ENCODE measurements around the gene ABLIM1. TPM values are rescaled to one million over a fixed set of nuclear protein-coding genes. Genes with fewer than 3 reads are reported as not detected.

The ABLIM1 gene
- total and polyA plus RNA-seq, 2 donors (not counting 1 experiment from before 2014, with no cell fraction given) = 5.3 to 13.6 TPM

DNA sequence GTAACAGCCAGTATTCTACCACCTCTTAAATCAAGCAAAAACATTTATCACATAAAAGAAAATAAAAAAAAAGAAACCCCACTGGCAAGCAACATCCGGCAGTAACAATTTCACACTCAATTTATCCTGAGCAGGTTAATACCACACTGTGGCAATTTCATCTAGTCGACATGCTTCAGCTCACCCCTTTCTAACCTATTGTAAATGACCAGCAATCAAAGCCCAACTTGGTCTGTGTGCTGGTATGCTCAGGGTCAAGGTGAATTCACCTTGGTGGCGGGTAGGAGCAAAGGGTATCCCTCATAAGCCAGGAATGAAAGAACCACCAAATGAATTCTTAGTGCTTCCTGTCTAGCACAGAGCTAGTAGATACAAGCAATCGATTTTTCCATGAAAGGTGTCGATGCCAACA lies 144.7 kb downstream of the ABLIM1 start:
- Histone ChIP-seq H3K27ac (ENCODE audit: insufficient read depth, low read length) (no peak overlapping the region), H3K4me3 (replicated peaks in 1 of 4; ENCODE audit: control extremely low read depth in 1 of 4, insufficient read depth in 1 of 4, low read depth in 3 of 4, low read length in 4 of 4) (no peak overlapping the region), H3K9me3 (ENCODE audit: control insufficient read depth, insufficient read depth, low read depth, low read length) (no peaks in the 10 kb centered on the region), H3K79me2 (ENCODE audit: control insufficient read depth, insufficient read depth, low read length) (no peaks in the 10 kb centered on the region), H4K20me1 (ENCODE audit: control insufficient read depth, extremely low read depth, insufficient read depth, low read length) (no peaks in the 10 kb centered on the region), H2AFZ (ENCODE audit: low read length) (no peak overlapping the region), H3K4me2 (ENCODE audit: extremely low read depth, insufficient read depth, low read length) (no peak overlapping the region), H3K36me3 (ENCODE audit: control insufficient read depth, insufficient read depth, low read length) (no peaks in the 10 kb centered on the region), H3K27me3 (ENCODE audit: control insufficient read depth, insufficient read depth, low read length) (peaks cover 2% of the 10 kb centered on the region), H3K9ac (ENCODE audit: insufficient read depth, low read length) (no peak overlapping the region), H3K4me1 (ENCODE audit: control insufficient read depth, extremely low read depth, insufficient read depth, low read length) (no peaks in the 10 kb centered on the region)
- no peak for DNase-seq (ENCODE audit: low read depth in 2 of 2)
- TF ChIP-seq EZH2 (IDR thresholded peaks at IDR 0.05; ENCODE audit: low read length, missing control alignments) = no peak
- TF ChIP-seq, protein P1, sequence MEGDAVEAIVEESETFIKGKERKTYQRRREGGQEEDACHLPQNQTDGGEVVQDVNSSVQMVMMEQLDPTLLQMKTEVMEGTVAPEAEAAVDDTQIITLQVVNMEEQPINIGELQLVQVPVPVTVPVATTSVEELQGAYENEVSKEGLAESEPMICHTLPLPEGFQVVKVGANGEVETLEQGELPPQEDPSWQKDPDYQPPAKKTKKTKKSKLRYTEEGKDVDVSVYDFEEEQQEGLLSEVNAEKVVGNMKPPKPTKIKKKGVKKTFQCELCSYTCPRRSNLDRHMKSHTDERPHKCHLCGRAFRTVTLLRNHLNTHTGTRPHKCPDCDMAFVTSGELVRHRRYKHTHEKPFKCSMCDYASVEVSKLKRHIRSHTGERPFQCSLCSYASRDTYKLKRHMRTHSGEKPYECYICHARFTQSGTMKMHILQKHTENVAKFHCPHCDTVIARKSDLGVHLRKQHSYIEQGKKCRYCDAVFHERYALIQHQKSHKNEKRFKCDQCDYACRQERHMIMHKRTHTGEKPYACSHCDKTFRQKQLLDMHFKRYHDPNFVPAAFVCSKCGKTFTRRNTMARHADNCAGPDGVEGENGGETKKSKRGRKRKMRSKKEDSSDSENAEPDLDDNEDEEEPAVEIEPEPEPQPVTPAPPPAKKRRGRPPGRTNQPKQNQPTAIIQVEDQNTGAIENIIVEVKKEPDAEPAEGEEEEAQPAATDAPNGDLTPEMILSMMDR (conservative IDR thresholded peaks at IDR 0.05 in 1 of 2, IDR thresholded peaks at IDR 0.05 in 1 of 2; ENCODE audit: low read depth in 1 of 2, low read length in 2 of 2) = no peak

DNA sequence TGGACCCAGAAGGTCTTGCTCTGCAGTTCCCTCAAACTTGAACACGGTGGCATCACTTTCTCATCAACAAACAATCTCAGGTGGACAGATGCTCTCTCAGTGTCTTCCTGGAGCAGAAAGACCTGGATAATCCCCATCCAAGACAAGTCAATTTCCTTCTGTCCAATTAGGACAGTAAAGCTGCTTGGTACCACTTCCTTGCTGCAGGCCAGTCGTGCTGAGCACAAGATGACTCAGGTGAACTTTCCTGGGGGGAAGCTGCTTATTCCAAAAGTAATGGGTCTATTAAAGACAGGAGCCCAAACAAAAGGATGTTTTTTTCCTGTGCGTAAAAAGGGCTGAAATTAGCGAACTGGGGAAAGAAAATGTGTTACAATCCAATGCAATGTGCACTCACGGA lies 146.2 kb downstream of the ABLIM1 start:
- no peaks in the 10 kb centered on the region for H3K9me3 ChIP-seq (ENCODE audit: control insufficient read depth, insufficient read depth, low read depth, low read length)
- H3K79me2 ChIP-seq (ENCODE audit: control insufficient read depth, insufficient read depth, low read length) = no peaks in the 10 kb centered on the region
- H3K27ac ChIP-seq (ENCODE audit: insufficient read depth, low read length) = no peak overlapping the region
- no peak for DNase-seq (ENCODE audit: low read depth in 2 of 2)
- no peaks in the 10 kb centered on the region for H3K4me1 ChIP-seq (ENCODE audit: control insufficient read depth, extremely low read depth, insufficient read depth, low read length)
- H2AFZ ChIP-seq (ENCODE audit: low read length) = no peak overlapping the region
- no peak overlapping the region for H3K9ac ChIP-seq (ENCODE audit: insufficient read depth, low read length)
- TF ChIP-seq EZH2 (IDR thresholded peaks at IDR 0.05; ENCODE audit: low read length, missing control alignments) = no peak
- TF ChIP-seq, protein P1 (conservative IDR thresholded peaks at IDR 0.05 in 1 of 2, IDR thresholded peaks at IDR 0.05 in 1 of 2; ENCODE audit: low read depth in 1 of 2, low read length in 2 of 2) = no peak
- H3K27me3 ChIP-seq (ENCODE audit: control insufficient read depth, insufficient read depth, low read length) = peaks cover 2% of the 10 kb centered on the region
- H4K20me1 ChIP-seq (ENCODE audit: control insufficient read depth, extremely low read depth, insufficient read depth, low read length) = no peaks in the 10 kb centered on the region
- no peak overlapping the region for H3K4me2 ChIP-seq (ENCODE audit: extremely low read depth, insufficient read depth, low read length)
- no peaks in the 10 kb centered on the region for H3K36me3 ChIP-seq (ENCODE audit: control insufficient read depth, insufficient read depth, low read length)
- no peak overlapping the region for H3K4me3 ChIP-seq (replicated peaks in 1 of 4; ENCODE audit: control extremely low read depth in 1 of 4, insufficient read depth in 1 of 4, low read depth in 3 of 4, low read length in 4 of 4)

DNA sequence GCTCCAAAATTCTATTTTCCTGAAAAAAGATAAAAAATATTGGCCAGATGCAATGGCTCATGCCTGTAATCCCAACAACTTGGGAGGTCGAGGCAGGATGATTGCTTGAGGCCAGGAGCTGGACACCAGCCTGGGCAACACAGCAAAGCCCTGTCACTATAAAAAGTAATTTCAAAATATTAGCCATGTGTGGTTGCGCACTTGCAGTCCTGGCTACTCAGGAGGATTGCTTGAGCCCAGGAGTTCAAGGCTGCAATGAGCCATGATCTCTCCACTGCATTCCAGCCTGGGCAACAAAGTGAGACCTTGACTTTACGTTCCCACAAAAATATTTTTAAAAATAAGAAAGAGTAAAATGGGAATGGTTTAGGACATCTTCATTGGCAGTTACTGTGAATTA lies 149.7 kb downstream of the ABLIM1 start:
- H3K9me3 ChIP-seq (ENCODE audit: control insufficient read depth, insufficient read depth, low read depth, low read length) = no peaks in the 10 kb centered on the region

More for the DNA sequence above, 149.7 kb downstream of the ABLIM1 start:
- Histone ChIP-seq H3K36me3 (ENCODE audit: control insufficient read depth, insufficient read depth, low read length) (no peaks in the 10 kb centered on the region), H3K27me3 (ENCODE audit: control insufficient read depth, insufficient read depth, low read length) (peaks cover 2% of the 10 kb centered on the region), H4K20me1 (ENCODE audit: control insufficient read depth, extremely low read depth, insufficient read depth, low read length) (no peaks in the 10 kb centered on the region), H3K4me3 (replicated peaks in 1 of 4; ENCODE audit: control extremely low read depth in 1 of 4, insufficient read depth in 1 of 4, low read depth in 3 of 4, low read length in 4 of 4) (no peak overlapping the region), H3K9ac (ENCODE audit: insufficient read depth, low read length) (no peak overlapping the region), H3K4me1 (ENCODE audit: control insufficient read depth, extremely low read depth, insufficient read depth, low read length) (no peaks in the 10 kb centered on the region), H2AFZ (ENCODE audit: low read length) (no peak overlapping the region), H3K79me2 (ENCODE audit: control insufficient read depth, insufficient read depth, low read length) (no peaks in the 10 kb centered on the region), H3K4me2 (ENCODE audit: extremely low read depth, insufficient read depth, low read length) (no peak overlapping the region), H3K27ac (ENCODE audit: insufficient read depth, low read length) (no peak overlapping the region)
- no peak for DNase-seq (ENCODE audit: low read depth in 2 of 2)
- TF ChIP-seq EZH2 (IDR thresholded peaks at IDR 0.05; ENCODE audit: low read length, missing control alignments) = no peak
- TF ChIP-seq, protein P1 (conservative IDR thresholded peaks at IDR 0.05 in 1 of 2, IDR thresholded peaks at IDR 0.05 in 1 of 2; ENCODE audit: low read depth in 1 of 2, low read length in 2 of 2) = no peak

All from fibroblast of lung (primary cell).